Chondrocyte (in vitro differentiated cells): ENCODE measurements around the gene PDK2. TPM values are rescaled to one million over a fixed set of nuclear protein-coding genes. Genes with fewer than 3 reads are reported as not detected.

Experiments
- DNase-seq: peaks from one replicate; pipeline ENCODE4 v3.0.0; 2021; ENCODE audit warnings: mixed read lengths, low spot score
- H3K27ac Mint-ChIP-seq: one replicate; pipeline ENCODE4 v1.8.0; 2021; ENCODE audit warnings: mild to moderate bottlenecking, moderate library complexity, mixed read lengths; ENCODE audit not compliant: unreplicated experiment
- H3K27me3 Mint-ChIP-seq: 2 replicates; pipeline ENCODE4 v1.8.0; 2021; ENCODE audit warnings: low read depth, mixed read lengths
- H3K36me3 Mint-ChIP-seq: 2 replicates; pipeline ENCODE4 v1.8.0; 2021; ENCODE audit warnings: low read depth, mixed read lengths
- H3K4me1 Mint-ChIP-seq: 2 replicates; pipeline ENCODE4 v1.8.0; 2021; ENCODE audit warnings: low read depth, mild to moderate bottlenecking, mixed read lengths
- H3K4me3 Mint-ChIP-seq: one replicate; pipeline ENCODE4 v1.8.0; 2021; ENCODE audit warnings: mild to moderate bottlenecking, moderate library complexity, mixed read lengths; ENCODE audit not compliant: unreplicated experiment
- H3K9me3 Mint-ChIP-seq: 2 replicates; pipeline ENCODE4 v1.8.0; 2021; ENCODE audit warnings: low read depth, mixed read lengths
- total RNA-seq: library from RNA; stranded (reverse); gene quantifications from 3 replicates; pipeline ENCODE4 v1.2.1, GENCODE V29; 2021
- TF ChIP-seq, protein P1 (sequence below): fragments of 200-600 bp; sonication (generic); IDR thresholded peaks from 2 replicates; pipeline ENCODE4 v1.5.0; 2021; ENCODE audit warnings: antibody characterized with exemption, mild to moderate bottlenecking, moderate library complexity

Gene PDK2
- total RNA-seq, 1 donor from 2014 or later = 31.1 TPM

DNA sequence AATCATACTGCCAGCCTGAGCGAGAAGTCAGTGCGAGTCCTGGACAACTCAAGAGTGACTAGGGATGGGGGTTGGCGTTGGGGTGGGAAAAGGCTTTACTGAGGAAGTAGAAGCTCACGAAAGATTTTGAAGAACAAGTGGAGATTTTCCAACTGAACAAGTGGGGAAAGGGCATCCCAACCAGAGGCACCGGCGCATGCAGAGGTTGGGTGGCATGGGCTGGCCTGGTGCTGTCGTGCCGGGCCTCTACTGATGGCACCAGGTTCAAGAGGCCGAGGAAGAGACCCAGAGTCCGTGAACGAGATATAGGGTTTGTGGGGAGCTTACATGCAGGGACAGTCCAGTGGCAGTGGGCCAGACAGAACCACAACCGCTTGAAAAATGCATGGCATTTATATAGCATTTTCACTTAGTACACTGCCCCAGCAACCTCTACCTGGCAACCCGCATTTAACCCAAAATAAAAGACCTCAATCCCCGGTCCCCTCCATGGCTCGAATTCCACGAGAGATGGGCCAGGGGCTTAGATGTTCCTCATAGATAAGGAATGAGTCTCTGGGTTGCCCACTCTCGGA is 46.9 kb upstream of the PDK2 start:
- no peaks in the 10 kb centered on the region for H3K27me3 Mint-ChIP-seq
- no peaks in the 10 kb centered on the region for H3K9me3 Mint-ChIP-seq
- TF ChIP-seq, protein P1, sequence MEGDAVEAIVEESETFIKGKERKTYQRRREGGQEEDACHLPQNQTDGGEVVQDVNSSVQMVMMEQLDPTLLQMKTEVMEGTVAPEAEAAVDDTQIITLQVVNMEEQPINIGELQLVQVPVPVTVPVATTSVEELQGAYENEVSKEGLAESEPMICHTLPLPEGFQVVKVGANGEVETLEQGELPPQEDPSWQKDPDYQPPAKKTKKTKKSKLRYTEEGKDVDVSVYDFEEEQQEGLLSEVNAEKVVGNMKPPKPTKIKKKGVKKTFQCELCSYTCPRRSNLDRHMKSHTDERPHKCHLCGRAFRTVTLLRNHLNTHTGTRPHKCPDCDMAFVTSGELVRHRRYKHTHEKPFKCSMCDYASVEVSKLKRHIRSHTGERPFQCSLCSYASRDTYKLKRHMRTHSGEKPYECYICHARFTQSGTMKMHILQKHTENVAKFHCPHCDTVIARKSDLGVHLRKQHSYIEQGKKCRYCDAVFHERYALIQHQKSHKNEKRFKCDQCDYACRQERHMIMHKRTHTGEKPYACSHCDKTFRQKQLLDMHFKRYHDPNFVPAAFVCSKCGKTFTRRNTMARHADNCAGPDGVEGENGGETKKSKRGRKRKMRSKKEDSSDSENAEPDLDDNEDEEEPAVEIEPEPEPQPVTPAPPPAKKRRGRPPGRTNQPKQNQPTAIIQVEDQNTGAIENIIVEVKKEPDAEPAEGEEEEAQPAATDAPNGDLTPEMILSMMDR = no peak
- peak; percentile 54 for DNase-seq
- H3K36me3 Mint-ChIP-seq = no peaks in the 10 kb centered on the region
- H3K4me3 Mint-ChIP-seq = no peak overlapping the region
- H3K27ac Mint-ChIP-seq = no peak overlapping the region
- peaks cover 68% of the 10 kb centered on the region for H3K4me1 Mint-ChIP-seq

DNA sequence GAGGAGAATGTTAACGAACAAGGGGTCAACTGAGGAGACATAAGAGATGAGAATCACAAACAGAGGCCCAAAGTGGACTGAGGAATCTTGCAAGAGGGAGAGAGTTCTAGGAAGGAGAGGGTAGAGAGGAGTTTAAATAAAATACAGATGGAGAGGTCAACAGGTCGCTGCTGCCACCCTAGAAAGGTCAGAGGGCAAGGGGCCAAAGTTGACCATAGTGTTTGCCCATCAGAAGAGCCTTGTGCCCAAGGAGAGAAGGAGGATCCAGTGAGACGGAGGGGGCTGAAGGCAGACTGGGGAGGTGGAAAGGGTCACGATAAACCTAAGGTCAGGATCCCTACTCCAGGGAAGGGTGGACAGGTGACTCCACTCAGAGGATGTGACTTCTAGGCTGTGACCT is 46.2 kb upstream of the PDK2 start:
- Mint-ChIP-seq H3K4me1 (peaks cover 68% of the 10 kb centered on the region), H3K36me3 (no peaks in the 10 kb centered on the region), H3K9me3 (no peaks in the 10 kb centered on the region), H3K27me3 (no peaks in the 10 kb centered on the region), H3K4me3 (no peak overlapping the region), H3K27ac (no peak overlapping the region)
- peak; percentile 29 for DNase-seq
- TF ChIP-seq, protein P1 = no peak

DNA sequence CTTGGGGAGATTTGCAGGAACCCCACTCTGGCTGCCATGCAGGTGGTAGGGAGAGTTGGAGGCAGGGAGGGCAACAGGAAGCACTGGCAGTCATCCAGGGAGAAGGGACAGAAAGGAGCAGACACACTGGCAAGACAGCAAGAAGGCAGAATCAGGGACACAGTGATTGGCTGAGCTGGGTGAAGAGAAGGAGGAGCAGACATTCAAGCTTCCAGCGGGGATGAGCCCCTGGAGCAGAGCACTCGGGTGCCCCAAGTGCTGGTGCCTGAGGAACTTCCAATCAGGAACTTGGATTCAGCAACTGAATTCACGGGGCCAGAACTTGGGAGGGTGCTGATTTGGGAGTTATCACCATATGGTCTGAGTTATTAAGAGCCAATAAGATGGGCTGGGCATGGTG is 45.5 kb upstream of the PDK2 start:
- peak; percentile 50 for DNase-seq
- H3K27ac Mint-ChIP-seq = no peak overlapping the region
- H3K27me3 Mint-ChIP-seq = no peaks in the 10 kb centered on the region
- no peaks in the 10 kb centered on the region for H3K9me3 Mint-ChIP-seq
- H3K4me1 Mint-ChIP-seq = peaks cover 69% of the 10 kb centered on the region
- H3K36me3 Mint-ChIP-seq = no peaks in the 10 kb centered on the region
- no peak overlapping the region for H3K4me3 Mint-ChIP-seq
- TF ChIP-seq, protein P1 = no peak

DNA sequence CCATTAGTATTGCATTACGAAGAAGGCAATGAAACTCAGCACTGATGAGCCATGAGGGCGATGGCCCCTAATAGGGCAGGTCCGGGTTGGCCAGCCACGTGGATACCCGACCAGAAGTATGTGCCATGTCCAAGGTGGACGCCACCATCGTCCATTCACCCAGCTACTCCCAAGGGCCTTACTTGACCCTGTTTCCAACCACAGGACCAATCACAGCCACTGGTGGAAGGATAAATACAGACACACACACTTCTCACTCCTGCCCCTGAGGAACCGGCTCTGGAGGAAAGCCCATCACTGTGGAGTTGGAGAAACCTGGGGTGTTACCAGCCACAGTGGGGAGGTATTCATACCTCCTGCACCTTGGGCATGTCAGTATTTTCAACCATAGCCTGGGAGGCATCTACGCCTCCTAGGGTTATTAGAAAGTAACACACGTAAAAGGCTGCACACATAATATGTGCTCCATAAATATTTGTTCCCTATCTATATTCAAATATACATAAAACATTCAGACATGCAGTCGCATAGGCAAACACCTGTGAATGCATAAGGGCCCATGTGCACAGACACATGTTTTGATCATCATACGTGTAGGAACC is 44.6 kb upstream of the PDK2 start:
- no peaks in the 10 kb centered on the region for H3K27me3 Mint-ChIP-seq
- peak; percentile 67 for DNase-seq
- TF ChIP-seq, protein P1 = peak; percentile 9
- no peaks in the 10 kb centered on the region for H3K36me3 Mint-ChIP-seq
- peak overlapping the region; percentile 85 for H3K27ac Mint-ChIP-seq
- H3K9me3 Mint-ChIP-seq = no peaks in the 10 kb centered on the region
- H3K4me1 Mint-ChIP-seq = peaks cover 77% of the 10 kb centered on the region
- no peak overlapping the region for H3K4me3 Mint-ChIP-seq

DNA sequence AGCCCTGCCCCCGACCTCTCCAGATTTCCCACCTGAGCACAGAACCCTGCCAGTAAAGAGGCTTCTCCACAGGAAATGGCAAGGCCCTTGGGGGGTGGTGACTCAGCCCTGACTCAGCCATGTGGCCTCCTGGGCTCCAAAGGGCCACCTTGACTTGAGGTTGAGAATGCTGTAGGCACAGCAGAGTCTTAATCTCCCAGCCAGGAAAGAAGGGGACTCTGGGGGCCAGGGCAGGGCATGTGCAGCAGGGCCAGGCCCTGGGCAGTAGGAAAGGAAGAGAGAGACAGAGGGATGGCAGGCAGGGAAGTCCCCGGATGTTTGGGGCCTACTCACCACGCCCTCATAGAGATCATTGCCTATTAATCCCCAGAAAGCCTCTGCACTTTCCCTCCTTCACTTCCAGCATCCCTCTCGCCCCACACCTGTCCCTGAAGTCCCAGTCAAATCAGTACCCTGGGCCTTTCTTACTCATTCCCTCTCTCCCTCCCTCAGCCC is 44.0 kb upstream of the PDK2 start:
- DNase-seq = peak; percentile 69
- H3K27me3 Mint-ChIP-seq = no peaks in the 10 kb centered on the region

More for the DNA sequence above, 44.0 kb upstream of the PDK2 start:
- H3K4me3 Mint-ChIP-seq = no peak overlapping the region
- TF ChIP-seq, protein P1 = no peak
- no peaks in the 10 kb centered on the region for H3K36me3 Mint-ChIP-seq
- H3K27ac Mint-ChIP-seq = peak overlapping the region; percentile 85
- peaks cover 77% of the 10 kb centered on the region for H3K4me1 Mint-ChIP-seq
- no peaks in the 10 kb centered on the region for H3K9me3 Mint-ChIP-seq
